Neural cell (in vitro differentiated cells): ENCODE data around the gene FOXO3. TPM values are rescaled to one million over a fixed set of nuclear protein-coding genes. Genes with fewer than 3 reads are reported as not detected.

ENCODE experiments used
- H2AFZ ChIP-seq: fragments of 200-600, 300-800 bp; sonication (generic), shearing (Covaris generic); 2 replicates; pipeline ENCODE4 v1.6.0; 2014; ENCODE audit warnings: low read depth, mild to moderate bottlenecking, antibody characterized with exemption, low read length, moderate library complexity
- H3F3A ChIP-seq: fragments of 200-600 bp; shearing (Covaris generic); 2 replicates; pipeline ENCODE4 v1.6.1; 2016; ENCODE audit warnings: mild to moderate bottlenecking, moderate library complexity, mixed read lengths, antibody characterized with exemption, low read length; ENCODE audit not compliant: insufficient read depth, poor library complexity, severe bottlenecking
- H3K27ac ChIP-seq: fragments of 200-600, 300-800 bp; sonication (generic), shearing (Covaris generic); 2 replicates; pipeline ENCODE4 v1.5.1; 2014; ENCODE audit warnings: mild to moderate bottlenecking, low read length, moderate library complexity
- H3K27me3 ChIP-seq: fragments of 300-800, 200-600 bp; sonication (generic), shearing (Covaris generic); 2 replicates; pipeline ENCODE4 v1.6.0; 2014; ENCODE audit warnings: mild to moderate bottlenecking, low read depth, low read length, moderate library complexity; ENCODE audit not compliant: insufficient read depth
- H3K36me3 ChIP-seq: fragments of 300-800, 200-600 bp; sonication (generic), shearing (Covaris generic); 2 replicates; pipeline ENCODE4 v1.5.1; 2014; ENCODE audit warnings: mild to moderate bottlenecking, antibody characterized with exemption, low read length, moderate library complexity; ENCODE audit not compliant: insufficient read depth
- H3K4me2 ChIP-seq: fragments of 300-800, 200-600 bp; sonication (generic), shearing (Covaris generic); 2 replicates; pipeline ENCODE4 v1.6.0; 2014; ENCODE audit warnings: mild to moderate bottlenecking, low read length
- H3K4me3 ChIP-seq: fragments of 300-800, 200-600 bp; sonication (generic), shearing (Covaris generic); 2 replicates; pipeline ENCODE4 v1.5.1; 2014; ENCODE audit warnings: mild to moderate bottlenecking, low read length, moderate library complexity
- H3K79me2 ChIP-seq: fragments of 200-600 bp; shearing (Covaris generic); replicated peaks from 2 replicates; pipeline ENCODE4 v1.6.0; 2014; ENCODE audit warnings: mild to moderate bottlenecking, low read length, moderate library complexity; ENCODE audit not compliant: insufficient read depth
- H3K9ac ChIP-seq: fragments of 300-800, 200-600 bp; sonication (generic), shearing (Covaris generic); 2 replicates; pipeline ENCODE4 v1.6.1; 2016; ENCODE audit warnings: mild to moderate bottlenecking, low read length, mixed read lengths
- H3K9me2 ChIP-seq: fragments of 200-600 bp; shearing (Covaris generic); 2 replicates; pipeline ENCODE4 v1.6.1; 2016; ENCODE audit warnings: mild to moderate bottlenecking, low read length, mixed read lengths; ENCODE audit not compliant: insufficient read depth
- H3K9me3 ChIP-seq: fragments of 200-600, 300-800 bp; sonication (generic), shearing (Covaris generic); 2 replicates; pipeline ENCODE4 v1.6.1; 2016; ENCODE audit warnings: mild to moderate bottlenecking, mixed run types, low read length, moderate library complexity, mixed read lengths
- H4K20me1 ChIP-seq: fragments of 200-600 bp; shearing (Covaris generic); 2 replicates; pipeline ENCODE4 v1.6.1; 2016; ENCODE audit warnings: mild to moderate bottlenecking, mixed run types; ENCODE audit not compliant: insufficient read depth
- EP300 ChIP-seq: fragments of 450-650 bp; conservative IDR thresholded peaks from 2 replicates; pipeline ENCODE4 v1.6.1; 2014; ENCODE audit warnings: antibody characterized with exemption, mild to moderate bottlenecking, moderate library complexity; ENCODE audit not compliant: poor library complexity, severe bottlenecking
- EZH2 ChIP-seq: fragments of 200-600, 300-800 bp; shearing (Covaris generic), sonication (generic); IDR thresholded peaks from 2 replicates; pipeline ENCODE4 v1.6.1; 2014; ENCODE audit warnings: antibody characterized with exemption, low read length, borderline replicate concordance, mild to moderate bottlenecking; ENCODE audit not compliant: insufficient read depth, poor library complexity, severe bottlenecking
- MXI1 ChIP-seq: fragments of 450-650 bp; conservative IDR thresholded peaks from 2 replicates; pipeline ENCODE4 v1.6.1; 2014; ENCODE audit warnings: antibody characterized with exemption, mild to moderate bottlenecking; ENCODE audit not compliant: poor library complexity, severe bottlenecking
- POLR2AphosphoS5 ChIP-seq: IDR thresholded peaks from 2 replicates; pipeline ENCODE4 v1.6.1; 2012
- RAD21 ChIP-seq: fragments of 450-650 bp; conservative IDR thresholded peaks from 2 replicates; pipeline ENCODE4 v1.6.1; 2014; ENCODE audit warnings: antibody characterized with exemption, mild to moderate bottlenecking, moderate library complexity
- SMC3 ChIP-seq: fragments of 450-650 bp; conservative IDR thresholded peaks from 2 replicates; pipeline ENCODE4 v1.6.1; 2014; ENCODE audit warnings: antibody characterized with exemption, mild to moderate bottlenecking, moderate library complexity; ENCODE audit not compliant: poor library complexity
- TAF1 ChIP-seq: IDR thresholded peaks from 2 replicates; pipeline ENCODE4 v1.6.1; 2012; ENCODE audit warnings: low read depth
- polyA plus RNA-seq: library from polyadenylated mRNA; depleted of rRNA; stranded (reverse); fragments of >200 nt; gene quantifications from 2 replicates; pipeline ENCODE4 v1.2.3, GENCODE V29; 2014
- TF ChIP-seq, protein P1 (sequence below): IDR thresholded peaks from 2 replicates; pipeline ENCODE4 v1.6.1; 2012; ENCODE audit warnings: borderline replicate concordance
- TF ChIP-seq, protein P2 (sequence below): fragments of 450-650 bp; IDR thresholded peaks from 2 replicates; pipeline ENCODE4 v1.5.1; 2014; ENCODE audit warnings: antibody characterized with exemption, mild to moderate bottlenecking, moderate library complexity; ENCODE audit not compliant: poor library complexity, severe bottlenecking

FOXO3 gene
- polyA plus RNA-seq, 1 donor from 2014 or later: 21.3 TPM

DNA sequence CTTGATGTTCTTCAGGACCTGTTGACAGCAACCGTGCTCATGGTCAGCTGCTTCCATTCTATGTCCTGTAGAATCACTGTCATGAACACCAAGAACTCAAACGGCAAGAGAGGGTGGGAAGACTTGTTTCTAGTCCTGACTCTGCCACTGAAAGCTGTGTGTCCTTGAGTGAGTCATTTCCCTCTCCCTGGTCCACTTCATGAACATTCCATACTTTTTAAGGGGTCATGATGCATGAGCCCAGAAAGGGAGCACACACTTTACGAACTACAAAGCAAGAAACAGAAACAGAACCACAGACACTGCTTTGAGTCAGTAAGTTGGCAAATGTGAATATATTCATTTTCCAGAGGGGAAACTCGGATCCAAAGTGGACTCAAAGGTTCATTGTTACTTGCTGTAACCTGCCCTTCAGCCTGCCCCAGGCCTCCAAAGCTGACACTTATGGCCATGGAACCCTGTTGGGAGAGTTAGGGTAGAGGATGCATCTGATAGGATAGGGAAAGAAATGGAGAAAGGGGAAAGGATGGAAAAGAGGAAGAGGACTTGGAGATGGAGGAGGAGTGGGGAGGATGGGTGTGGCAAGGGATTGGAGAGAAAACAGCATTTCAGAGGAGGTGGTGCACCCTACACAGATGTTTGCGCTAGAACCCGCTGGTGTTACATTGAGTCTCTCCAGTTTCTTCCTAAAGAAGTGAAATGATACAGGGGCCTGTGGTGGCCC is 129.8 kb downstream of the FOXO3 start:
- Histone ChIP-seq H3F3A (no peaks in the 10 kb centered on the region), H4K20me1 (no peaks in the 10 kb centered on the region), H2AFZ (no peak overlapping the region)

DNA sequence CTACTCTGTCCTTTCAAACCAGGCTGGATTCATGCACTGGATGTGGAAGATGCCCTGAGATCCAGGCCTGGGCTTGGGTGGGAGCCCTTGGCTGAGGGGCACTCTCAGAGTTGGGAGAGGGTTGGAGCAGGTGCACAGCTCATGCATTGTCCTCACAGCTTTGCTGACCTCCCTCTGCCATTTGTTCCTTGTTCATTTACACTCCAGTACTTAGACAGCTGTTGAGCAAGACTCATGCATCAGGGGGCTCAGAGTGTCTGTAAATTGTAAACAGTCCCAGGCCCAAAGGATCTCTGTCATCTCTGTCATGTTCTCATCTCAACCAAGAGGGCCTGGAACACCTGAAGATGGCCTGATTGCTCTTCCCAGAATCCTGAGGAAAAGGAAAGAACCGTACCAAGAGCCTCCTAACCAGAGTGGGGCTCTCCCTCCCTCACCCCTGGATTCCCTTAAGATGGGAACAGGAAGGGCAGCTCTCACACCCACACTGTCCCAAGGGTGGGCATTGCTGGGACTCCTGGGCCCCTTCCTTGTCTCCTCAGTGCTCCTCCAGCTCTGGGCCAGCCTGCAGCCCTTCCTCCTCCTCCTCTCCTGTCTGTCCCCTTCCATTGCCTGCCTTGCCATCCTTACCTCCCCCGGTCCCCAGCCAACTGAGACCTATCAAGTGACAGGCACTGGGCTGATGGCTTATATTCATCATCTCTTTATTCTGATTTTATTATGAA is 132.9 kb downstream of the FOXO3 start:
- Histone ChIP-seq H4K20me1 (no peaks in the 10 kb centered on the region), H3K4me3 (no peak overlapping the region), H3F3A (no peaks in the 10 kb centered on the region), H3K9me3 (no peaks in the 10 kb centered on the region), H3K36me3 (no peaks in the 10 kb centered on the region), H3K79me2 (no peaks in the 10 kb centered on the region), H3K27ac (no peak overlapping the region), H3K27me3 (no peaks in the 10 kb centered on the region), H3K4me2 (no peak overlapping the region), H3K9me2 (no peaks in the 10 kb centered on the region), H2AFZ (no peak overlapping the region), H3K9ac (no peak overlapping the region)
- no peak for TF ChIP-seq RAD21
- TF ChIP-seq, protein P1, sequence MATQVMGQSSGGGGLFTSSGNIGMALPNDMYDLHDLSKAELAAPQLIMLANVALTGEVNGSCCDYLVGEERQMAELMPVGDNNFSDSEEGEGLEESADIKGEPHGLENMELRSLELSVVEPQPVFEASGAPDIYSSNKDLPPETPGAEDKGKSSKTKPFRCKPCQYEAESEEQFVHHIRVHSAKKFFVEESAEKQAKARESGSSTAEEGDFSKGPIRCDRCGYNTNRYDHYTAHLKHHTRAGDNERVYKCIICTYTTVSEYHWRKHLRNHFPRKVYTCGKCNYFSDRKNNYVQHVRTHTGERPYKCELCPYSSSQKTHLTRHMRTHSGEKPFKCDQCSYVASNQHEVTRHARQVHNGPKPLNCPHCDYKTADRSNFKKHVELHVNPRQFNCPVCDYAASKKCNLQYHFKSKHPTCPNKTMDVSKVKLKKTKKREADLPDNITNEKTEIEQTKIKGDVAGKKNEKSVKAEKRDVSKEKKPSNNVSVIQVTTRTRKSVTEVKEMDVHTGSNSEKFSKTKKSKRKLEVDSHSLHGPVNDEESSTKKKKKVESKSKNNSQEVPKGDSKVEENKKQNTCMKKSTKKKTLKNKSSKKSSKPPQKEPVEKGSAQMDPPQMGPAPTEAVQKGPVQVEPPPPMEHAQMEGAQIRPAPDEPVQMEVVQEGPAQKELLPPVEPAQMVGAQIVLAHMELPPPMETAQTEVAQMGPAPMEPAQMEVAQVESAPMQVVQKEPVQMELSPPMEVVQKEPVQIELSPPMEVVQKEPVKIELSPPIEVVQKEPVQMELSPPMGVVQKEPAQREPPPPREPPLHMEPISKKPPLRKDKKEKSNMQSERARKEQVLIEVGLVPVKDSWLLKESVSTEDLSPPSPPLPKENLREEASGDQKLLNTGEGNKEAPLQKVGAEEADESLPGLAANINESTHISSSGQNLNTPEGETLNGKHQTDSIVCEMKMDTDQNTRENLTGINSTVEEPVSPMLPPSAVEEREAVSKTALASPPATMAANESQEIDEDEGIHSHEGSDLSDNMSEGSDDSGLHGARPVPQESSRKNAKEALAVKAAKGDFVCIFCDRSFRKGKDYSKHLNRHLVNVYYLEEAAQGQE: no peak
- no peak for TF ChIP-seq MXI1
- TF ChIP-seq TAF1: no peak
- TF ChIP-seq SMC3: no peak
- TF ChIP-seq, protein P2, sequence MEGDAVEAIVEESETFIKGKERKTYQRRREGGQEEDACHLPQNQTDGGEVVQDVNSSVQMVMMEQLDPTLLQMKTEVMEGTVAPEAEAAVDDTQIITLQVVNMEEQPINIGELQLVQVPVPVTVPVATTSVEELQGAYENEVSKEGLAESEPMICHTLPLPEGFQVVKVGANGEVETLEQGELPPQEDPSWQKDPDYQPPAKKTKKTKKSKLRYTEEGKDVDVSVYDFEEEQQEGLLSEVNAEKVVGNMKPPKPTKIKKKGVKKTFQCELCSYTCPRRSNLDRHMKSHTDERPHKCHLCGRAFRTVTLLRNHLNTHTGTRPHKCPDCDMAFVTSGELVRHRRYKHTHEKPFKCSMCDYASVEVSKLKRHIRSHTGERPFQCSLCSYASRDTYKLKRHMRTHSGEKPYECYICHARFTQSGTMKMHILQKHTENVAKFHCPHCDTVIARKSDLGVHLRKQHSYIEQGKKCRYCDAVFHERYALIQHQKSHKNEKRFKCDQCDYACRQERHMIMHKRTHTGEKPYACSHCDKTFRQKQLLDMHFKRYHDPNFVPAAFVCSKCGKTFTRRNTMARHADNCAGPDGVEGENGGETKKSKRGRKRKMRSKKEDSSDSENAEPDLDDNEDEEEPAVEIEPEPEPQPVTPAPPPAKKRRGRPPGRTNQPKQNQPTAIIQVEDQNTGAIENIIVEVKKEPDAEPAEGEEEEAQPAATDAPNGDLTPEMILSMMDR: no peak
- no peak for TF ChIP-seq POLR2AphosphoS5

More for the DNA sequence above, 129.8 kb downstream of the FOXO3 start:
- Histone ChIP-seq H3K27me3 (no peaks in the 10 kb centered on the region), H3K9me2 (no peaks in the 10 kb centered on the region), H3K9ac (no peak overlapping the region), H3K4me2 (no peak overlapping the region), H3K27ac (no peak overlapping the region), H3K79me2 (no peaks in the 10 kb centered on the region), H3K4me3 (no peak overlapping the region), H3K9me3 (no peaks in the 10 kb centered on the region), H3K36me3 (no peaks in the 10 kb centered on the region)
- TF ChIP-seq EZH2 (no peak), EP300 (no peak), RAD21 (no peak), POLR2AphosphoS5 (no peak), MXI1 (no peak), SMC3 (no peak), TAF1 (no peak)
- TF ChIP-seq, protein P1: no peak
- TF ChIP-seq, protein P2: no peak
